HG03108 (cell line): ENCODE results near the gene TECTA.
"Not testable (repeated sequence)": the region's sequence is repeated elsewhere in the genome, so short reads cannot be mapped to it uniquely, and the experiment has no call there.

ENCODE experiments used
- ATAC-seq: cut with Tn5 transposase; IDR thresholded peaks from one replicate; pipeline ENCODE4 v1.9.1; 2021; ENCODE audit warnings: moderate library complexity; ENCODE audit not compliant: unreplicated experiment

TECTA gene

DNA sequence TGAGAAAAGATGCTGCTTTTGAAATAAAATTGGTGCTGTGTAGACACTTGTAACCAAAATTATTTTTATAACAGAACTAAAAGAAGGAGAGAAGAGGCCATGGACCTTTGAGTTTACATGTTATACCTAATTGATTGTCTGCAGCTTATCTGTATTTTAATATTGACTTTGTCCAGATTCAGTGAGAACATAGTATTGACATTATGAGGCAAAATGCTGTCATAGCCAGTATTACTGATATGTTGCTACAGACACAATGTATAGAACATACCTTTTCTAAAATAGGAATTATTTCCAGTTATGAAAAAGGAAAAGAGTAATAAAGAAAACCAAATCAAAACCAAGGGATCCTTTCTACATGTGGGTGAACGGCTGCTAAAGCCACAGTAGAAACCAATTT is 11.5 kb upstream of the TECTA start:
- ATAC-seq: no peak

GRCh38 chr11:121090145-121090721 is 10.8 kb upstream of the TECTA start:
- no peak for ATAC-seq

- ATAC-seq: no peak
These were observed 9.4 kb upstream of the TECTA start for GRCh38 chr11:121091492-121092152.

GRCh38 chr11:121095561-121095960 is 5.5 kb upstream of the TECTA start:
- ATAC-seq: no peak

- ATAC-seq: no peak
These were observed 1.7 kb upstream of the TECTA start for GRCh38 chr11:121099364-121099763.

- ATAC-seq: no peak
These were observed 1.2 kb upstream of the TECTA start for GRCh38 chr11:121099885-121100284.

DNA sequence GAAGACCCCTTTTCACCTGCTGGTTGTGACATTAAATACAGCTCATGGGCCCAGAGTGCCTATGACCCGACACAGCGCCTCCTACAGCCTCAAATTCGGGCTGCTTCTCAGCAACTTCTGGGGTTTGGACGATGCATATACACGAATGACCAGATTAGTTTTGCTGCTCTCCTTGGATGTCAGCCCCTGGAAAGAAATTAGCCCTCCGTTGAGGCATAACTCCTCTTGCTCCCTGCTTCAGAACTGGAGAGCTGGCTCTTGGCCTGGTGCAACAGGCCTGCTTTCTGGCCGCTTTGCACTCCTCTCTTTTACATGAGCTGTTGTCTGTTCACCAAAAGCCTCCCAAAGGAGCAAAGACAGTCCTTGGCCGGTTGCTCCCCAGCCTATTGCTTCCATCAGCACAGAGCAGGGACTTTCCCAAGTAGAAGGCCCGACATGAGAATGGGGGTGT is 3.3 kb downstream of the TECTA start:
- no peak for ATAC-seq

DNA sequence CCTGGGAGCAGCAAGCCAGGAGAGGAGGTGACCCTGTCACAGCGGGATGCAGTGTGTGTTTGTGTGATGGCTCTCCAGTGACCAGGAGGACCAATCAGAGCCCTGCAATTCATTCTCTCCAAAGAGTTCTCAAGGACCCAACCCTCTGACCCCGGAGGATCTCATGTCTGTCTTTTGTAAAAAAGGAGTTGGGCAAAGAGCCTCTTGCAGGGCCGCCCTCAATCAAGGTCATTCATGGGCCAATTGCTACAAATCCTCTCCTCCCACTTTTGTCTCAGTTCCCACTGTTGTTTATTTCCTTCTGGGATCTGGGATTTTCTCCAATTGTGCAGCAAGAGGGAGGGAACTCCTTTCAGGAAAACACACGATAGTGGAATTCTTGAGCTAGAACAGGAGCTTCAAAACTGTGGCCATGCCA is 4.0 kb downstream of the TECTA start:
- ATAC-seq: no peak

DNA sequence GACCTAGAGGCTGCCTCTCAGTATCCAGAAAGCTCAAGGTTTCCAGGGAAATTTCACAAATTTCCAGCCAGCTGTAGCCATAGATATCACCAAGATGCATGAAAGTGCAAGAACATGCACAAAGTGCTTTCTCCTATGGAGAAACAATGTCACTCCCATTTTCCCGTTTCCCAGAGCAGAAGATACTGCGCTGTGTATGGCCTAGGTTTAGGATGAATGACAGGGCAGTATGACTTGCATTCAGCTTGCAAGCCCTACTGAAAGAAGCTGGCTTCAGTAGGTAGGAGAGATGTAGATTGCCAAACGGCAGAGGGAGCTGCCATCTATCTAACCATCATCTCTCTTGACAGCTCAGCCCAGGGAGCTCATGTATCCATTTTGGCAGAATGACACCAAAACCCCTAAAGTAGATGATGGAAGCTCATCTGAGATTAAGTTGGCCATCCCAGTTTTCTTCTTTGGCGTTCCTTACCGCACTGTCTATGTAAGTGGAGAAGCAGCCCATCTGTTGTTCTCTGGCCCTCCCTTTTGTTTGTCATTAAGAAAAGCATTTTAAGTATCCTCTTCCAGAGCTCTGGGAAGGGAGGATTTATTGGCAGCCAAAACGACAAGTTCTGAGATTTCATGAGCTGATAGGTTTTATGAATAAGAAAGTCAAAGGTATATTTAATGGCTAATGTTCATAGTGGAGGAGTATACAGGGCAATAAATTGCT is 4.6 kb downstream of the TECTA start:
- ATAC-seq: no peak

DNA sequence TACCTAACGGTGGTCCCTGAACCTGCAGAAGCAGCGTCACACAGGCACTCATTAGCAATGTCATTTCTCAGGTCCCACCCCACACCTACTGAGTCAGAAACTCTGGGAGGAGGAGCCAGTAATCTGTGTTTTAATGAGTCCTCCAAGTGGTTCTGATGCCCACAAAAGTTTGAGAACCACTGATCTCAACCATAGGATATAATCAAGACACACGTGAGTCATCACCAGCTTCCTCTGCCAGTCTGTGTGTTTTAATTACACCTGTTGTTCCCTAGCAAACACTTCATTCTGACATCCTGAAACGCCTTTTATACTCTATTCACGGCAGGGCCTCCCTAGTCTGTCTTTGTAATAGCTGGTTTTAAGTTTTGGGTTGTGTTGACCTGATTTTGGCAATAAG is 5.8 kb downstream of the TECTA start:
- ATAC-seq: no peak

- no peak for ATAC-seq
These were observed 7.4 kb downstream of the TECTA start for GRCh38 chr11:121108413-121108812.

GRCh38 chr11:121109471-121109870 is 8.4 kb downstream of the TECTA start:
- ATAC-seq: no peak

DNA sequence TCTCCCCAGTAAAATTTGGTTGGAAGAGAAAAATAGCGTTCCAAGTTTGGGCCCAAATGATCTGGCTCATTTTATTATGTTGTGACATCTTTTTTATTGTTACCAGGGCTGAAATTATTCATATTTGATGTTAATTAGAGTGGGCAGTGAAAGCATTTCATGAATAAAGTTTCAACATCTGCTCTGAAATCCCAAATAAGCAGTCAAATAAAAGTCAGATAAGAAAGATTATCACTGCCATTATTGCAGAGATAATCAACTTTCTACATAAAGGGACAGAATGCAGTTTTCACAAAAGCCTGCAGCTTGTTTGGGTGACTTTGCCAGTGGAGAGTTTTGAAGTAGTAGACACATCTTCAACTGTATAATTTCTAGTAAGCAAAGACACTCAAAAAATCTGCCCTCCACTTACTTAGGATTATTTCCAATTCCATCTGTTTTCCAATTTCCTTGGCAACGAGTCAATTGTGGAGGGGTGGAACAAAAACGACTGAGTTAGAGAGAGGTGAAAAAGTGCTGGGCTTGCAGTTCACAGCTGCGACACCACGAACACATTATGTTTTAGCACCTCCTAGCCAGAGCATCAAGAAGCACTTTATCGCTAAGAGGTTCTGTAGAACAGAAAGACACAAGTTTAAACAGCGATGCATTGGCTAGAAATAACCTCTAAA is 9.0 kb downstream of the TECTA start:
- no peak for ATAC-seq

GRCh38 chr11:121110871-121111724 is 10.1 kb downstream of the TECTA start:
- no peak for ATAC-seq

DNA sequence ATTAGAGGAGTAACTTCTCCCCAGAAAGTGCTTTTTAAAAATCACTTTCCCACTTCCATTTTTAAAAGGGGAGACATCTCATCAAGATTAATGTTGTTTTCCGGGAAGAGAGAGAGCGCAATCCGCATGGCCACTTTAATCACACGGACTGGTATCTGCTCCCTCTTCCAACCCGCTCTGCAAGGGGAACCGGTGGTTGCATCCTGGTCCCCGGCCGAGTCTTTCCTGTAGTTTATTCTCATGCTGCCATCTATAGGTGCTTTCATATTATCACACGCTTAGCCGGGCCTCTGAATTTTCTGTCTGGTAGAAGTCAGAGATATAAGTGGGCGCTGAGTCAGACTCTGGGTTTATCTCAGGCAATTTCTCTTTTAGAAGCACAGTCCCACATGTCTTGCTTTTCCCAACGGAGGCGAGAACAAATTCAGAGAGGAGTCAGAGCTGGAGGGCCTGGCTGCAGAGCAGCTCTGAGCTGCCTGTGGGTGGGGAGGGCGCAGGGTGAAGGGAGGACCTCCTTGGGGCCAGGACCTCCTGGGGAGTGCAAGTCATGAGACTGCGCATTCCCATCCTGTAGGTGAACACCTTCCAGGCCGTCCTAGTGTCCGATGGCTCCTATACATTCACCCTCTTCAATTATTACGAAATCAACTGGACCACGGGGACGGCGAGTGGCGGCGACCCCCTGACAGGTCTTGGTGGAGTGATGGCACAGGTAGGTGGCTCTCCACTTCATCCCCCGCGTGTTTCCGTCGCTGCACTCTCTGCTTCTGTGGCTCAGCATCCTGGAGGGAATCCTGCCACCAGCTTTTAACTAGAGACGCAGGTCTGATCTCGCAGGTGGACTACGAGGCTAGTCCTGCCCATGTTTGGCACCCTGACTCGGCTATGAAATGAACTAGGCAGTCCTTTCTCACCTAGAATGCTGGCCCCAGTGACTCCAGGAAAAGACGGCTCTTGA is 11.7 kb downstream of the TECTA start:
- ATAC-seq: no peak

- ATAC-seq: no peak
These were observed 12.6 kb downstream of the TECTA start for GRCh38 chr11:121113611-121114010.

GRCh38 chr11:121115024-121115423 is 14.0 kb downstream of the TECTA start:
- not testable (repeated sequence) for ATAC-seq

DNA sequence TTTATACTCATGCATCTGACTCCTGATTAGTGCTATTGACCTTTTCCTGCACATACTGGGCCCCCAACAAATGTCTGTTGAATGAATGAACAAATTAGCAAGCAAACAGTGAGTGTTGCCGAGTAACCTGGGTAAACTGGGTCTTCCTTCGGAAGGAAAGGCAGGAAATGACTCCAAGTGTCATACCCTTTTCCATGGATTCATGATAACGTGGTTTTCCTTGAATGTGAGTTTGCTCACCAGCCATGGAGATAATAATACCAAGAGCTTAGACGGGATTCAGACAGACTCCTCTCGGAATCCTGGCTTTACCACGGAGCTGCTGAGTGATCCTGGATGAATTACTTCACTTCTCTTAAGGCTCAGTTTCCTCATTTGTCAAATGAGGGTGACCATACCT is 16.7 kb downstream of the TECTA start:
- no peak for ATAC-seq

DNA sequence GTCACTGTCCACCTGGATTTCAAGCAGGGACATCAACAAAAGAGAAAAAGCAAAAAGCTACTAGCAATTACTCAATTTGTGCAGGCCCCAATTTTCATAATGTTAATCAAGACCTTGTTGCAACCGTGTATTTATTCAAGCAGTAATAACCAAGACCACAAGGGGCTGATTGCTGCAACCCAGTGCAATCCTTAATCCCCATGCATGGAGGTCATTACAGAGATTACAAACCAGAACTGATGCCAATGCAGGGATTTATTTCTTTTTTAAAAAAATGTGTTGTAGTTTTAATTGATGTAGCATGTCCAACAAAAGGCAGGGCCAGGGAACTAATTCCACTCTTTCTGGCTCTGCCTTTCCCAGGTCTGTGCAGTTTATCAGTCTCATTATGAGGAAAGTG is 18.4 kb downstream of the TECTA start:
- ATAC-seq: no peak

GRCh38 chr11:121122328-121122727 is 21.3 kb downstream of the TECTA start:
- no peak for ATAC-seq
